Stomach (tissue), 9 donors: ENCODE data around the gene PPP2R5C. TPM values are rescaled to one million over a fixed set of nuclear protein-coding genes. Genes with fewer than 3 reads are reported as not detected.

ENCODE experiments used
- DNase-seq, 2 donors: peaks; one replicate each; pipeline versions ENCODE4 v3.0.0 to v3.0.0-alpha.2; 2013 to 2019
- H3K27ac ChIP-seq, 5 donors: fragments of 200-600 bp in 4 of 5; sonication (generic) in 4 of 5; one replicate each; pipeline ENCODE4 v1.5.1; 2013 to 2019; ENCODE audit warnings: mild to moderate bottlenecking in 1 of 5, moderate library complexity in 1 of 5
- H3K27me3 ChIP-seq, 3 donors: fragments of 200-600 bp; sonication (generic); one replicate each; pipeline ENCODE4 v1.5.1; 2017 to 2019; ENCODE audit warnings: mixed run types in 1 of 3
- H3K36me3 ChIP-seq, 4 donors: fragments of 200-600 bp; sonication (generic); 1 replicate in 3 of 4; 2 replicates in 1 of 4; pipeline ENCODE4 v1.5.1; 2016 to 2019
- H3K4me1 ChIP-seq, 4 donors: fragments of 200-600 bp; sonication (generic); one replicate each; pipeline ENCODE4 v1.5.1; 2016 to 2019
- H3K4me3 ChIP-seq, 4 donors: fragments of 200-600 bp; sonication (generic) in 3 of 4; one replicate each; pipeline ENCODE4 v1.5.1; 2016 to 2019; ENCODE audit warnings: mild to moderate bottlenecking in 1 of 4
- H3K9me3 ChIP-seq, 4 donors: fragments of 200-600 bp; sonication (generic); one replicate each; pipeline ENCODE4 v1.5.1; 2016 to 2019
- CTCF ChIP-seq, 7 experiments: fragments of 450-650 bp in 4 of 7; fragments of 200-600 bp in 3 of 7; sonication (generic) in 3 of 7; IDR thresholded peaks; one replicate each; pipeline ENCODE4 v1.5.1; 2016 to 2019; ENCODE audit warnings: antibody characterized with exemption in 7 of 7, control low read depth in 2 of 7, mild to moderate bottlenecking in 1 of 7
- EP300 ChIP-seq: sonication (generic); formaldehyde crosslinking; IDR thresholded peaks from one replicate; pipeline ENCODE4 v1.6.1; 2017; ENCODE audit warnings: antibody characterized with exemption
- POLR2A ChIP-seq, 4 donors: fragments of 450-650 bp; IDR thresholded peaks; one replicate each; pipeline ENCODE4 v1.6.1; 2016; ENCODE audit warnings: antibody characterized with exemption in 4 of 4, control low read depth in 2 of 4, mild to moderate bottlenecking in 1 of 4, moderate library complexity in 1 of 4
- POLR2AphosphoS5 ChIP-seq, 3 donors: sonication (generic); formaldehyde crosslinking; IDR thresholded peaks; one replicate each; pipeline ENCODE4 v1.6.1; 2016; ENCODE audit warnings: antibody characterized with exemption in 3 of 3
- WGBS, 5 donors: extraction: QIAGEN DNeasy Blood & Tissue Kit in 3 of 5; methylation state at CpG; one replicate each; pipeline versions ENCODE4 v1.1.5 to v1.1.7; 2013 to 2018; 5-methylcytosine and 5-hydroxymethylcytosine counted together
- intact Hi-C: fragments of 100-400 bp; cut with DNase I; formaldehyde crosslinking; loops from one replicate; pipeline ENCODE4 v1.15.1; 2023; ENCODE audit warnings: low total_unique reads
- polyA plus RNA-seq, 3 donors: library from polyadenylated mRNA; stranded (reverse); fragments of 200-250 nt; gene quantifications; one replicate each; pipeline ENCODE4 v1.2.3, GENCODE V29; 2013
- total RNA-seq, 5 donors: library from RNA; depleted of rRNA; stranded (reverse); fragments of >200 nt; gene quantifications; one replicate each; pipeline versions ENCODE4 v1.1.0 to v1.2.3, GENCODE V29; 2014 to 2016
- donor health status: healthy with polysubstance abuse.
- donor health status: Bipolar disorder and iron deficiency.
- donor health status: healthy.

Gene PPP2R5C
- total and polyA plus RNA-seq, 8 donors, result 19.7 to 175 (median 89.6) TPM

GRCh38 chr14:101824339-101824727 is 62.8 kb downstream of the PPP2R5C start:
- peaks cover 0 to 10% (median 6%) of the 10 kb centered on the region in 4 donors for H3K36me3 ChIP-seq
- peak overlapping the region; percentile 74 to 90 (median 87) for H3K27ac ChIP-seq
- H3K27me3 ChIP-seq, result no peaks in the 10 kb centered on the region
- peak overlapping the region in 3 of 4 donors; percentile 15 to 22 (median 20) for H3K4me3 ChIP-seq
- peaks cover 34 to 77% (median 58%) of the 10 kb centered on the region in 4 donors for H3K4me1 ChIP-seq
- no peaks in the 10 kb centered on the region for H3K9me3 ChIP-seq
- DNase-seq, result no peak
- WGBS, 5 donors, result 8 to 32% (median 12%) methylated on average over 3 of the region's 3 CpGs
- intact Hi-C loops, result no loop called here
- TF ChIP-seq EP300 (no peak), CTCF (IDR thresholded peaks at IDR 0.05) (no peak), POLR2AphosphoS5 (IDR thresholded peaks at IDR 0.05) (no peak), POLR2A (IDR thresholded peaks at IDR 0.05) (no peak)

- Histone ChIP-seq H3K4me3 (no peak overlapping the region), H3K36me3 (peaks cover 0 to 12% (median 3%) of the 10 kb centered on the region in 4 donors), H3K9me3 (no peaks in the 10 kb centered on the region), H3K27ac (peak overlapping the region in 4 of 5 donors; percentile 85 to 90 (median 88)), H3K4me1 (peaks cover 34 to 90% (median 68%) of the 10 kb centered on the region in 4 donors), H3K27me3 (no peaks in the 10 kb centered on the region)
- TF ChIP-seq CTCF (IDR thresholded peaks at IDR 0.05), result no peak
- no peak for TF ChIP-seq POLR2A (IDR thresholded peaks at IDR 0.05)
- no peak for TF ChIP-seq POLR2AphosphoS5 (IDR thresholded peaks at IDR 0.05)
- TF ChIP-seq EP300, result no peak
- intact Hi-C loops, result no loop called here
- WGBS, 5 donors, result 81 to 89% (median 83%) methylated on average over 3 of the region's 3 CpGs
- DNase-seq, result no peak
These were observed 64.3 kb downstream of the PPP2R5C start for GRCh38 chr14:101825797-101826196.

DNA sequence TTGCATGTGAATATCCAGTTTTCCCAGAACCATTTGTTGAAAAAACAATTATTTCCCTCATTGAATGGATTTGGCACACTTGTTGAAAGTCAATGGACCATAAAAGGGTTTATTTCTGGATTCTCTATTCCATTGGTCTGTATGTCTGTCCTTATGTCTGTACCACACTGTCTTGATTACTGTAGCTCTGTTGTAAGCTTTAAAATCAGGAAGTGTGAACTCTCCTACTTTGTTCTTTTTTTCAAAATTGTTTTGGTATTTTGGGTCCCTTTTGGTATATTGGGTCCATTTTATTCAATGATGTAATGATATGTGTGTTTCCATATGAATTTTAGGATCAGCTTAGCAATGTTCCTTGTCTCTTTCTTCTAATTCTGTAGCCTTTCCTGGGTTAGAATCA is 64.8 kb downstream of the PPP2R5C start:
- Histone ChIP-seq H3K27me3 (no peaks in the 10 kb centered on the region), H3K4me3 (no peak overlapping the region), H3K27ac (peak overlapping the region in 3 of 5 donors; percentile 87 to 90 (median 89))

GRCh38 chr14:101827286-101827685 is 65.8 kb downstream of the PPP2R5C start:
- no peaks in the 10 kb centered on the region for H3K9me3 ChIP-seq
- peaks cover 34 to 93% (median 71%) of the 10 kb centered on the region in 4 donors for H3K4me1 ChIP-seq
- peak overlapping the region in 2 of 5 donors; percentile 87 to 89 for H3K27ac ChIP-seq
- intact Hi-C loops, result no loop called here
- H3K36me3 ChIP-seq, result peaks cover 0 to 12% (median 3%) of the 10 kb centered on the region in 4 donors
- no peak overlapping the region for H3K4me3 ChIP-seq
- TF ChIP-seq POLR2AphosphoS5 (IDR thresholded peaks at IDR 0.05) (no peak), POLR2A (IDR thresholded peaks at IDR 0.05) (no peak), CTCF (IDR thresholded peaks at IDR 0.05) (no peak), EP300 (no peak)
- H3K27me3 ChIP-seq, result no peaks in the 10 kb centered on the region
- 82 to 89% (median 86%) methylated on average over 3 of the region's 3 CpGs for WGBS, 5 donors
- DNase-seq, result no peak

More for the DNA sequence above, 64.8 kb downstream of the PPP2R5C start:
- intact Hi-C loops, result no loop called here
- DNase-seq, result no peak
- no peak for TF ChIP-seq POLR2AphosphoS5 (IDR thresholded peaks at IDR 0.05)
- no peak for TF ChIP-seq EP300
- no peak for TF ChIP-seq POLR2A (IDR thresholded peaks at IDR 0.05)
- no peak for TF ChIP-seq CTCF (IDR thresholded peaks at IDR 0.05)
- Histone ChIP-seq H3K4me1 (peaks cover 34 to 93% (median 73%) of the 10 kb centered on the region in 4 donors), H3K9me3 (no peaks in the 10 kb centered on the region), H3K36me3 (peaks cover 0 to 12% (median 3%) of the 10 kb centered on the region in 4 donors)
